SU-DHL-6 (cell line): ENCODE data around the gene FBXL4.

ENCODE experiments used
- EZH2phosphoT487 ChIP-seq: fragments of 200-600 bp; sonication (generic), shearing (Covaris generic); conservative IDR thresholded peaks from 2 replicates; pipeline ENCODE4 v1.6.1; 2018; ENCODE audit warnings: mild to moderate bottlenecking, antibody characterized with exemption, low read length, moderate library complexity, mixed read lengths
- TF ChIP-seq, protein P1 (sequence below): fragments of 200-600 bp; sonication (generic); IDR thresholded peaks from one replicate; pipeline ENCODE4 v1.5.1; 2017; ENCODE audit warnings: antibody characterized with exemption, mild to moderate bottlenecking, low read length, moderate library complexity; ENCODE audit not compliant: insufficient read depth, poor library complexity, severe bottlenecking

DNA sequence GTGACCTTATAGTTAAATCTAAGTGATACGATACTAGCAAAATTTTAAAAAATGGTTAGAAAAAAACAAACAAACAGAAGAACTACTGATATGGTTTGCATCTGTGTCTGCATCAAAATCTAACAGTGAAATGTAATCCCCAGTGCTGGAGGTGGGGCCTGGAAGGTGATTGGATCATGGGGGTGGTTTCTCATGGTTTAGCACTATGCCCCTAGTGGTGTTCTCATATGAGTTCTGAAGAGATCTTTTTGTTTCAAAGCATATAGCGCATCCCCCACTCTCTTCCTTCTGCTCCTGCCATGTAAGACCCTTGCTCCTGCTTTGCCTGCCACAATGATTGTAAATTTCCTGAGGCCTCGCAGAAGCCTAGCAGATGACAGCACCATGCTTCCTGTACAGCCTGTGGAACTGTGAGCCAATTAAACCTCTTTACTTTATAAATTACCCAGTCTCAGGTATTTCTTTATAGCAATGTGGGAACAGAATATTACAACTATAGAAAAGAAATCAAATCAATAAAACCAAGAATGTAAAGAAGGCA lies 5.4 kb downstream of the FBXL4 start:
- no peak for TF ChIP-seq EZH2phosphoT487
- TF ChIP-seq, protein P1, sequence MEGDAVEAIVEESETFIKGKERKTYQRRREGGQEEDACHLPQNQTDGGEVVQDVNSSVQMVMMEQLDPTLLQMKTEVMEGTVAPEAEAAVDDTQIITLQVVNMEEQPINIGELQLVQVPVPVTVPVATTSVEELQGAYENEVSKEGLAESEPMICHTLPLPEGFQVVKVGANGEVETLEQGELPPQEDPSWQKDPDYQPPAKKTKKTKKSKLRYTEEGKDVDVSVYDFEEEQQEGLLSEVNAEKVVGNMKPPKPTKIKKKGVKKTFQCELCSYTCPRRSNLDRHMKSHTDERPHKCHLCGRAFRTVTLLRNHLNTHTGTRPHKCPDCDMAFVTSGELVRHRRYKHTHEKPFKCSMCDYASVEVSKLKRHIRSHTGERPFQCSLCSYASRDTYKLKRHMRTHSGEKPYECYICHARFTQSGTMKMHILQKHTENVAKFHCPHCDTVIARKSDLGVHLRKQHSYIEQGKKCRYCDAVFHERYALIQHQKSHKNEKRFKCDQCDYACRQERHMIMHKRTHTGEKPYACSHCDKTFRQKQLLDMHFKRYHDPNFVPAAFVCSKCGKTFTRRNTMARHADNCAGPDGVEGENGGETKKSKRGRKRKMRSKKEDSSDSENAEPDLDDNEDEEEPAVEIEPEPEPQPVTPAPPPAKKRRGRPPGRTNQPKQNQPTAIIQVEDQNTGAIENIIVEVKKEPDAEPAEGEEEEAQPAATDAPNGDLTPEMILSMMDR: no peak
